GM08714 (cell line): Measurements from ENCODE around the gene C1D.
"Not testable (repeated sequence)": the region's sequence is repeated elsewhere in the genome, so short reads cannot be mapped to it uniquely, and the experiment has no call there.

ENCODE experiments used
- H3K4me3 ChIP-seq: fragments of 200-500 bp; sonication (Bioruptor generic); 2 replicates; pipeline ENCODE4 v1.5.1; 2014; ENCODE audit warnings: mild to moderate bottlenecking, low read length, inconsistent platforms
- ZNF274 ChIP-seq: IDR thresholded peaks from 2 replicates; pipeline ENCODE4 v1.6.1; 2012; ENCODE audit warnings: mild to moderate bottlenecking, low read depth, low read length

C1D gene

GRCh38 chr2:67997528-67997900 is 65.3 kb downstream of the C1D start:
- TF ChIP-seq ZNF274: no peak
- no peak overlapping the region for H3K4me3 ChIP-seq

- H3K4me3 ChIP-seq: no peak overlapping the region
- no peak for TF ChIP-seq ZNF274
These were observed 65.9 kb downstream of the C1D start for GRCh38 chr2:67996772-67997527.

GRCh38 chr2:67994716-67995115 is 68.1 kb downstream of the C1D start:
- no peak for TF ChIP-seq ZNF274
- H3K4me3 ChIP-seq: no peak overlapping the region

- H3K4me3 ChIP-seq: not testable (repeated sequence)
These were observed 68.7 kb downstream of the C1D start for GRCh38 chr2:67994069-67994468.

- no peak overlapping the region for H3K4me3 ChIP-seq
- TF ChIP-seq ZNF274: no peak
These were observed 69.5 kb downstream of the C1D start for GRCh38 chr2:67993329-67993728.

- H3K4me3 ChIP-seq: no peak overlapping the region
- no peak for TF ChIP-seq ZNF274
These were observed 71.3 kb downstream of the C1D start for GRCh38 chr2:67991456-67991855.
